ENCODE measurements around the gene TXNDC15.

TXNDC15 gene

DNA sequence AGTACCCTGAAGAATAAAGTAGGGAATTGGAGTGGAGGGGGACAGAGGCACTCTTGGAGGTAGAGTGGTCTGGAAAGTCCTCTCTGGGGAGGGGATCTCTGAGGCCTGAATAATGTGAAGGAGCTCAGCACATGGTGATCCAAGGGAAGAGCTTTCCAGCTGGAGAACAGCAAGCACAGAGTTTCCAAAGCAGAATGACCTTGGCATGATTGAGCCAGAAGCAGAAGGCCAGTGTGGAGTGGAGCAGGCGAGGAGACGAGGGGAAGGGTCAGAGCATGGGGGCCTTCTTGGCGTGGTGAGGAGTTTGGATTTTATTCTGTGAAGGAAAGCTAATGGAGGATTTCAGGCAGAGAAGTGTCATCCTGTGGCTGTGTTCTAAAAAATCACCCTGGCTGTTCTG is 39.1 kb downstream of the TXNDC15 start:
- no peak for DNase-seq (ENCODE audit: low read depth)
- TF ChIP-seq, protein P1, sequence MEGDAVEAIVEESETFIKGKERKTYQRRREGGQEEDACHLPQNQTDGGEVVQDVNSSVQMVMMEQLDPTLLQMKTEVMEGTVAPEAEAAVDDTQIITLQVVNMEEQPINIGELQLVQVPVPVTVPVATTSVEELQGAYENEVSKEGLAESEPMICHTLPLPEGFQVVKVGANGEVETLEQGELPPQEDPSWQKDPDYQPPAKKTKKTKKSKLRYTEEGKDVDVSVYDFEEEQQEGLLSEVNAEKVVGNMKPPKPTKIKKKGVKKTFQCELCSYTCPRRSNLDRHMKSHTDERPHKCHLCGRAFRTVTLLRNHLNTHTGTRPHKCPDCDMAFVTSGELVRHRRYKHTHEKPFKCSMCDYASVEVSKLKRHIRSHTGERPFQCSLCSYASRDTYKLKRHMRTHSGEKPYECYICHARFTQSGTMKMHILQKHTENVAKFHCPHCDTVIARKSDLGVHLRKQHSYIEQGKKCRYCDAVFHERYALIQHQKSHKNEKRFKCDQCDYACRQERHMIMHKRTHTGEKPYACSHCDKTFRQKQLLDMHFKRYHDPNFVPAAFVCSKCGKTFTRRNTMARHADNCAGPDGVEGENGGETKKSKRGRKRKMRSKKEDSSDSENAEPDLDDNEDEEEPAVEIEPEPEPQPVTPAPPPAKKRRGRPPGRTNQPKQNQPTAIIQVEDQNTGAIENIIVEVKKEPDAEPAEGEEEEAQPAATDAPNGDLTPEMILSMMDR (IDR thresholded peaks at IDR 0.05; ENCODE audit: control insufficient read depth, extremely low read depth, insufficient read depth): no peak
- H3K4me3 ChIP-seq (ENCODE audit: low read depth, low read length): no peak overlapping the region

- TF ChIP-seq, protein P1 (IDR thresholded peaks at IDR 0.05; ENCODE audit: control insufficient read depth, extremely low read depth, insufficient read depth): no peak
- H3K4me3 ChIP-seq (ENCODE audit: low read depth, low read length): no peak overlapping the region
- DNase-seq (ENCODE audit: low read depth): no peak
These were observed 39.6 kb downstream of the TXNDC15 start for GRCh38 chr5:134913795-134914194.

GRCh38 chr5:134917070-134917815 is 43.1 kb downstream of the TXNDC15 start:
- no peak overlapping the region for H3K4me3 ChIP-seq (ENCODE audit: low read depth, low read length)
- DNase-seq (ENCODE audit: low read depth): no peak
- TF ChIP-seq, protein P1 (IDR thresholded peaks at IDR 0.05; ENCODE audit: control insufficient read depth, extremely low read depth, insufficient read depth): peak; percentile 49

- H3K4me3 ChIP-seq (ENCODE audit: low read depth, low read length): no peak overlapping the region
- no peak for DNase-seq (ENCODE audit: low read depth)
- TF ChIP-seq, protein P1 (IDR thresholded peaks at IDR 0.05; ENCODE audit: control insufficient read depth, extremely low read depth, insufficient read depth): no peak
These were observed 44.7 kb downstream of the TXNDC15 start for GRCh38 chr5:134918861-134919260.

DNA sequence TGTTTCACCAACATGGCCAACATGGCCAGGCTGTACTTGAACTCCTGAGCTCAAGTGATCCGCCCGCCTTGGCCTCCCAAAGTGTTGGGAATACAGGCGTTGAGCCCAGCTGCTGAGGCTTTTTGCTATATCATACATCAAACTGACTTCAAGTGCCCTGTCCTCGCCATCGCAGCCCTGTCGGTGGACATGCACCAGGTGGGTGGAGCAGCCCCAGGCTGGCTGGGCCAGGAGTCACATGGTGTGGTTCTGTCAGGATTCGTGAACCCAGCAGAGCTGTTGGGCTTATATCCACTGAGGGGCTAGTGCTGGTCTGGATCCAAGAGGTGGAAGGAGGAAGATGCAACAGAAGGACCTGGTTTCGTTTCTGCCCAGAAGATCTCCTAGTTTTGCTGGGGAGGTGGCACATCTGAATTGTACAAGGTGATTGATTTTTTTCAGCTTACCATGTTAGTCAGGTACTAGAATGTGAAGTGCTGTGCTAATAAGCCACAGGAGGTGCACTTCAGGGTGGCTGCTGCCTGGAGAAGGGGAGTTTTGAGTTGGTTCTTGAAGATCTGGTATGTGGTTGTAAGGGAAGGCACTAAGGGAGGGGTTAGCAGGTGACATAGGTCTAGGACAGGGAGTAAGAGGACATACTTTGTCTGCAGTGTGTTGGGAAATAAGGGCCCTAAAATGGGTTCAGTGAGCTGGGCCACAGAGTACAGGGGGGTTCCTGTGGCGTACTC is 46.8 kb downstream of the TXNDC15 start:
- no peak for DNase-seq (ENCODE audit: low read depth)
- H3K4me3 ChIP-seq (ENCODE audit: low read depth, low read length): no peak overlapping the region
- TF ChIP-seq, protein P1 (IDR thresholded peaks at IDR 0.05; ENCODE audit: control insufficient read depth, extremely low read depth, insufficient read depth): no peak

DNA sequence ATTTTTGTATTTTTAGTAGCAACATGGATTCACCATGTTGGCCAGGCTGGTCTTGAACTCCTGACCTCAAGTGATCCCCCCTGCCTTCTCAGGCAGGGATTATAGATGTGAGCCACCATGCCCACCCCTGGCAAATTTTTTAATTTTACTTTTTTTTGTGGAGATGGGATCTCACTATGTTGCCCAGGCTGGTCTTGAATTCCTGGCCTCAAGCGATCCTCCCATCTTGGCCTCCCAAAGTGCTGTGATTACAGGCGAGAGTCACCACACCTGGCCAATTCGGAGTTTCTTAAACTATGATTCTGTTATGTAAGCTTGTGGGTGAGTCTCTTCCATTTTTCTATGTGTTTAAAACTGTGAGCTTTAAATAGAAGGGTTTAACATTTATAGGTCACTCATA is 58.3 kb downstream of the TXNDC15 start:
- no peak for DNase-seq (ENCODE audit: low read depth)
- TF ChIP-seq, protein P1 (IDR thresholded peaks at IDR 0.05; ENCODE audit: control insufficient read depth, extremely low read depth, insufficient read depth): no peak
- H3K4me3 ChIP-seq (ENCODE audit: low read depth, low read length): no peak overlapping the region
